Measurements from ENCODE around the gene A3GALT2. TPM values are rescaled to one million over a fixed set of nuclear protein-coding genes. Genes with fewer than 3 reads are reported as not detected.

The A3GALT2 gene
- total RNA-seq, 1 experiment from 2014 or later, result not detected

DNA sequence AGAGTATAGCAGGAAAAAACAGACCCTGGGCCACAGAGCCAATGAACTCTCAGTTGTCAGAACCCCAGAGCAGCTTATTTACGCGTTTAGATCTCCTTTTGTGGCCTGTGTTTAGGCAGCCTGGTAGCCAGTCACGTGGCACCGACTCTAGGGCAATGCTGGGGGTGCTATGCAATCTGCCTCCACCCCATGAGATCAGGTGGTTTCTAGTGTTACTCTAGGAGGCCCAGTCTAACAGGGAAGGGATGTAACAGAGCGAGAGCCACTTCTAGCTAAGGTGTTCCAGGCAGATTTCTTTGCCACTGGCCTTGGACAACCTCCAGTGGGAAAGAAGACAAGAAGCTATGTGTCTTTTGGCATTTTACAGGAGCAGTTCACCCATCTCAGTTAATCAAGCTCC lies 12.0 kb upstream of the A3GALT2 start:
- no peak overlapping the region for H3K4me3 ChIP-seq (ENCODE audit: low read length)
- no peak overlapping the region for H2AFZ ChIP-seq (ENCODE audit: low read length)
- H3K79me2 ChIP-seq (ENCODE audit: low read length), result peaks cover 53% of the 10 kb centered on the region
- no peak overlapping the region for H3K9ac ChIP-seq (ENCODE audit: low read length)
- H3K9me2 ChIP-seq (replicated peaks; ENCODE audit: insufficient read depth, low read length), result no peaks in the 10 kb centered on the region
- no peaks in the 10 kb centered on the region for H3K9me3 ChIP-seq (ENCODE audit: low read length)
- H3K27me3 ChIP-seq (ENCODE audit: low read length), result no peaks in the 10 kb centered on the region
- H3K36me3 ChIP-seq (ENCODE audit: insufficient read depth, low read length), result peaks cover 10% of the 10 kb centered on the region
- no peaks in the 10 kb centered on the region for H3K4me1 ChIP-seq (ENCODE audit: low read length)
- DNase-seq, result no peak
- H3K27ac ChIP-seq (ENCODE audit: low read length), result no peak overlapping the region
- H4K20me1 ChIP-seq (ENCODE audit: insufficient read depth, low read depth, low read length), result peaks cover 22% of the 10 kb centered on the region; the same call in 1 of the 2 replicates
- no peak overlapping the region for H3K4me2 ChIP-seq (ENCODE audit: low read depth, low read length, poor library complexity, severe bottlenecking)

GRCh38 chr1:33332357-33332789 lies 11.5 kb upstream of the A3GALT2 start:
- H2AFZ ChIP-seq (ENCODE audit: low read length), result no peak overlapping the region
- H3K36me3 ChIP-seq (ENCODE audit: insufficient read depth, low read length), result peaks cover 15% of the 10 kb centered on the region
- no peak overlapping the region for H3K27ac ChIP-seq (ENCODE audit: low read length)
- no peaks in the 10 kb centered on the region for H3K9me2 ChIP-seq (replicated peaks; ENCODE audit: insufficient read depth, low read length)
- no peak overlapping the region for H3K4me2 ChIP-seq (ENCODE audit: low read depth, low read length, poor library complexity, severe bottlenecking)
- no peak for DNase-seq
- H3K9me3 ChIP-seq (ENCODE audit: low read length), result no peaks in the 10 kb centered on the region
- H3K27me3 ChIP-seq (ENCODE audit: low read length), result no peaks in the 10 kb centered on the region
- H3K4me3 ChIP-seq (ENCODE audit: low read length), result no peak overlapping the region
- H3K9ac ChIP-seq (ENCODE audit: low read length), result no peak overlapping the region
- H4K20me1 ChIP-seq (ENCODE audit: insufficient read depth, low read depth, low read length), result peaks cover 22% of the 10 kb centered on the region; the same call in 1 of the 2 replicates
- no peaks in the 10 kb centered on the region for H3K4me1 ChIP-seq (ENCODE audit: low read length)
- H3K79me2 ChIP-seq (ENCODE audit: low read length), result peaks cover 48% of the 10 kb centered on the region

GRCh38 chr1:33331444-33332356 lies 10.8 kb upstream of the A3GALT2 start:
- peaks cover 20% of the 10 kb centered on the region for H3K36me3 ChIP-seq (ENCODE audit: insufficient read depth, low read length)

DNA sequence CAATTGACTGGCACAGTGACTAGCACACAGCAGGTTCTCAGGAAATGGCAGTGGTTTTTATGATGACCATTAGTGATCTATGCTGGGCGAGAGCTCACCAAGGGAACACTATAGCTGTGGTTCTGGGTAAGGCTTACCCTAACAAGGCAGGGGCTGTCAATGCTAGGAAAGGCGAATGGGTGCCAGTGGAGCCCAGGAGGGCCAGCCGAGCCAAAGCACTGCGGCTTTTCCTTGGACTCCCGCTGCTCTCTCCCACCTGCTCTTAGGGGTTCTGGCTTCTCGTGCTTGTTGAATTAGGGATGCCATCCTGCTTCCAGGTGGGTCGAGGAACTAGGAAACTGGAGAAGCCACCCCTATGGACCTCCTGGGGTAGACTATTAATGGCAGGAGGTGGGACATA lies 10.0 kb upstream of the A3GALT2 start:
- no peak overlapping the region for H2AFZ ChIP-seq (ENCODE audit: low read length)
- no peaks in the 10 kb centered on the region for H3K27me3 ChIP-seq (ENCODE audit: low read length)
- no peak overlapping the region for H3K4me3 ChIP-seq (ENCODE audit: low read length)
- no peak for DNase-seq
- H3K9ac ChIP-seq (ENCODE audit: low read length), result no peak overlapping the region
- no peak overlapping the region for H3K4me2 ChIP-seq (ENCODE audit: low read depth, low read length, poor library complexity, severe bottlenecking)
- peaks cover 33% of the 10 kb centered on the region for H3K79me2 ChIP-seq (ENCODE audit: low read length)
- peaks cover 25% of the 10 kb centered on the region for H3K36me3 ChIP-seq (ENCODE audit: insufficient read depth, low read length)
- H3K27ac ChIP-seq (ENCODE audit: low read length), result no peak overlapping the region
- H3K4me1 ChIP-seq (ENCODE audit: low read length), result no peaks in the 10 kb centered on the region
- no peaks in the 10 kb centered on the region for H3K9me3 ChIP-seq (ENCODE audit: low read length)
- H3K9me2 ChIP-seq (replicated peaks; ENCODE audit: insufficient read depth, low read length), result no peaks in the 10 kb centered on the region
- peaks cover 22% of the 10 kb centered on the region; the same call in 1 of the 2 replicates for H4K20me1 ChIP-seq (ENCODE audit: insufficient read depth, low read depth, low read length)

More at GRCh38 chr1:33331444-33332356, 10.8 kb upstream of the A3GALT2 start:
- Histone ChIP-seq H3K4me3 (ENCODE audit: low read length) (no peak overlapping the region), H3K27me3 (ENCODE audit: low read length) (no peaks in the 10 kb centered on the region), H3K4me1 (ENCODE audit: low read length) (no peaks in the 10 kb centered on the region), H2AFZ (ENCODE audit: low read length) (no peak overlapping the region), H3K9me3 (ENCODE audit: low read length) (no peaks in the 10 kb centered on the region), H3K4me2 (ENCODE audit: low read depth, low read length, poor library complexity, severe bottlenecking) (no peak overlapping the region), H3K27ac (ENCODE audit: low read length) (no peak overlapping the region), H3K9me2 (replicated peaks; ENCODE audit: insufficient read depth, low read length) (no peaks in the 10 kb centered on the region), H3K79me2 (ENCODE audit: low read length) (peaks cover 41% of the 10 kb centered on the region), H4K20me1 (ENCODE audit: insufficient read depth, low read depth, low read length) (peaks cover 22% of the 10 kb centered on the region; the same call in 1 of the 2 replicates), H3K9ac (ENCODE audit: low read length) (no peak overlapping the region)
- no peak for DNase-seq

GRCh38 chr1:33330361-33330890 lies 9.5 kb upstream of the A3GALT2 start:
- H2AFZ ChIP-seq (ENCODE audit: low read length), result no peak overlapping the region
- H3K79me2 ChIP-seq (ENCODE audit: low read length), result peaks cover 29% of the 10 kb centered on the region
- H3K27me3 ChIP-seq (ENCODE audit: low read length), result no peaks in the 10 kb centered on the region
- no peak overlapping the region for H3K9ac ChIP-seq (ENCODE audit: low read length)
- H3K9me3 ChIP-seq (ENCODE audit: low read length), result no peaks in the 10 kb centered on the region
- no peak for DNase-seq
- peaks cover 30% of the 10 kb centered on the region for H3K36me3 ChIP-seq (ENCODE audit: insufficient read depth, low read length)
- no peak overlapping the region for H3K27ac ChIP-seq (ENCODE audit: low read length)
- H4K20me1 ChIP-seq (ENCODE audit: insufficient read depth, low read depth, low read length), result peaks cover 22% of the 10 kb centered on the region; the same call in 1 of the 2 replicates
- no peaks in the 10 kb centered on the region for H3K9me2 ChIP-seq (replicated peaks; ENCODE audit: insufficient read depth, low read length)
- no peaks in the 10 kb centered on the region for H3K4me1 ChIP-seq (ENCODE audit: low read length)
- no peak overlapping the region for H3K4me2 ChIP-seq (ENCODE audit: low read depth, low read length, poor library complexity, severe bottlenecking)
- no peak overlapping the region for H3K4me3 ChIP-seq (ENCODE audit: low read length)

GRCh38 chr1:33329600-33330305 lies 8.9 kb upstream of the A3GALT2 start:
- no peaks in the 10 kb centered on the region for H3K9me2 ChIP-seq (replicated peaks; ENCODE audit: insufficient read depth, low read length)
- no peaks in the 10 kb centered on the region for H3K9me3 ChIP-seq (ENCODE audit: low read length)
- DNase-seq, result no peak
- H4K20me1 ChIP-seq (ENCODE audit: insufficient read depth, low read depth, low read length), result peaks cover 15% of the 10 kb centered on the region; the same call in 1 of the 2 replicates
- no peak overlapping the region for H3K27ac ChIP-seq (ENCODE audit: low read length)
- peaks cover 33% of the 10 kb centered on the region for H3K36me3 ChIP-seq (ENCODE audit: insufficient read depth, low read length)
- H3K4me3 ChIP-seq (ENCODE audit: low read length), result no peak overlapping the region
- H3K9ac ChIP-seq (ENCODE audit: low read length), result no peak overlapping the region
- H3K4me2 ChIP-seq (ENCODE audit: low read depth, low read length, poor library complexity, severe bottlenecking), result no peak overlapping the region
- peaks cover 22% of the 10 kb centered on the region for H3K79me2 ChIP-seq (ENCODE audit: low read length)
- H3K27me3 ChIP-seq (ENCODE audit: low read length), result no peaks in the 10 kb centered on the region
- H2AFZ ChIP-seq (ENCODE audit: low read length), result no peak overlapping the region
- H3K4me1 ChIP-seq (ENCODE audit: low read length), result no peaks in the 10 kb centered on the region

GRCh38 chr1:33328817-33329216 lies 7.9 kb upstream of the A3GALT2 start:
- no peak overlapping the region for H3K4me2 ChIP-seq (ENCODE audit: low read depth, low read length, poor library complexity, severe bottlenecking)
- peaks cover 14% of the 10 kb centered on the region; the same call in 1 of the 2 replicates for H4K20me1 ChIP-seq (ENCODE audit: insufficient read depth, low read depth, low read length)
- no peak overlapping the region for H3K9ac ChIP-seq (ENCODE audit: low read length)
- H3K36me3 ChIP-seq (ENCODE audit: insufficient read depth, low read length), result peaks cover 34% of the 10 kb centered on the region
- H3K4me1 ChIP-seq (ENCODE audit: low read length), result no peaks in the 10 kb centered on the region
- no peak overlapping the region for H3K27ac ChIP-seq (ENCODE audit: low read length)
- H3K27me3 ChIP-seq (ENCODE audit: low read length), result no peaks in the 10 kb centered on the region
- no peak overlapping the region for H3K4me3 ChIP-seq (ENCODE audit: low read length)
- H3K9me2 ChIP-seq (replicated peaks; ENCODE audit: insufficient read depth, low read length), result no peaks in the 10 kb centered on the region
- peaks cover 13% of the 10 kb centered on the region for H3K79me2 ChIP-seq (ENCODE audit: low read length)
- H3K9me3 ChIP-seq (ENCODE audit: low read length), result no peaks in the 10 kb centered on the region
- H2AFZ ChIP-seq (ENCODE audit: low read length), result no peak overlapping the region
- DNase-seq, result no peak

Measured in Karpas-422 (cell line).